SK-N-MC (cell line): ENCODE results near the gene ITPR2.

Source experiments
- EZH2 ChIP-seq: fragments of 200-600 bp; sonication (generic); IDR thresholded peaks from one replicate; pipeline ENCODE4 v1.6.1; 2017; ENCODE audit warnings: antibody characterized with exemption
- FOXP2 ChIP-seq: optimal IDR thresholded peaks from 2 replicates; pipeline ENCODE3; 2011; ENCODE audit warnings: mild to moderate bottlenecking, moderate library complexity; ENCODE audit not compliant: insufficient read depth; ENCODE audit errors: extremely low read length, control extremely low read depth
- POLR2AphosphoS5 ChIP-seq: IDR thresholded peaks from 2 replicates; pipeline ENCODE4 v1.6.1; 2012; ENCODE audit warnings: mild to moderate bottlenecking, low read depth, low read length, borderline replicate concordance

DNA sequence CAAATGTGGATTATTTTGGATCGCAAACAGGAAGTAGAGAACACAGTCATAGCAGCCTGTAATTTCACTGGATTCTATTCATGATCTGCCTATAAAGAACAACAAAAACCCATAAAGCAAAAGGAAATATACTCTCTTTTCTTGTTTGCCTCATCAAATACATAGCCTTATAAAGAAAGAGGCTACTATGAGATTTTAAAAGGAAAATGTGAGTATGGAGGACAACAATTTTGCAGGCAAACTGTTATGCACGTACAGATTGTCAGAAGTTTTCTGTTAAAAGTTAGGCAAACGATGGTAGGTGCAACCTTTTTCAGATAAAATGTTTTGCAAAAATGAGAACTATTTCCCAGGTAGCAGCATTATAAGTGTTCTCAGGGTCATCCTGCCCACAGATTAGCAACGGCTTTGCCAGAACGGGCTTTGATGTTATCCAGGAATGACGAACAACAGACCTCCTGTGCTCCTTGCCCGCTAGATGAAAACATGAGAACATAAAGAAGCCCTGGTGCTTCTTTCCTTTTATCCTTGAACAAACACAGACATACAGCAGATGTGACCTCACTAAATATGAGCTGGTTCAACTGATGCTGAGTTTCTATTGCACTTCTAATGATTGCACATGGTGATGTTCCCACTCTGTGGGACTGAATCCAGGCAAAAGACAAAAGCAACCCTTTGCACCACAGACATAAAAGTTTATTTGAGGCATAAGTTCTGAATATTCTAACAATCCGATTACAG is 88.1 kb downstream of the ITPR2 start:
- no peak for TF ChIP-seq EZH2
- no peak for TF ChIP-seq POLR2AphosphoS5
- no peak for TF ChIP-seq FOXP2
